ENCODE results near the gene MYO16.

- TF ChIP-seq, protein P1, sequence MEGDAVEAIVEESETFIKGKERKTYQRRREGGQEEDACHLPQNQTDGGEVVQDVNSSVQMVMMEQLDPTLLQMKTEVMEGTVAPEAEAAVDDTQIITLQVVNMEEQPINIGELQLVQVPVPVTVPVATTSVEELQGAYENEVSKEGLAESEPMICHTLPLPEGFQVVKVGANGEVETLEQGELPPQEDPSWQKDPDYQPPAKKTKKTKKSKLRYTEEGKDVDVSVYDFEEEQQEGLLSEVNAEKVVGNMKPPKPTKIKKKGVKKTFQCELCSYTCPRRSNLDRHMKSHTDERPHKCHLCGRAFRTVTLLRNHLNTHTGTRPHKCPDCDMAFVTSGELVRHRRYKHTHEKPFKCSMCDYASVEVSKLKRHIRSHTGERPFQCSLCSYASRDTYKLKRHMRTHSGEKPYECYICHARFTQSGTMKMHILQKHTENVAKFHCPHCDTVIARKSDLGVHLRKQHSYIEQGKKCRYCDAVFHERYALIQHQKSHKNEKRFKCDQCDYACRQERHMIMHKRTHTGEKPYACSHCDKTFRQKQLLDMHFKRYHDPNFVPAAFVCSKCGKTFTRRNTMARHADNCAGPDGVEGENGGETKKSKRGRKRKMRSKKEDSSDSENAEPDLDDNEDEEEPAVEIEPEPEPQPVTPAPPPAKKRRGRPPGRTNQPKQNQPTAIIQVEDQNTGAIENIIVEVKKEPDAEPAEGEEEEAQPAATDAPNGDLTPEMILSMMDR (IDR thresholded peaks at IDR 0.05), result no peak
- TF ChIP-seq POLR2A (IDR thresholded peaks at IDR 0.05), result no peak
These were observed 536.0 kb downstream of the MYO16 start for GRCh38 chr13:109165417-109165904.
